ENCODE results near the gene CDC42BPB.

Gene CDC42BPB

DNA sequence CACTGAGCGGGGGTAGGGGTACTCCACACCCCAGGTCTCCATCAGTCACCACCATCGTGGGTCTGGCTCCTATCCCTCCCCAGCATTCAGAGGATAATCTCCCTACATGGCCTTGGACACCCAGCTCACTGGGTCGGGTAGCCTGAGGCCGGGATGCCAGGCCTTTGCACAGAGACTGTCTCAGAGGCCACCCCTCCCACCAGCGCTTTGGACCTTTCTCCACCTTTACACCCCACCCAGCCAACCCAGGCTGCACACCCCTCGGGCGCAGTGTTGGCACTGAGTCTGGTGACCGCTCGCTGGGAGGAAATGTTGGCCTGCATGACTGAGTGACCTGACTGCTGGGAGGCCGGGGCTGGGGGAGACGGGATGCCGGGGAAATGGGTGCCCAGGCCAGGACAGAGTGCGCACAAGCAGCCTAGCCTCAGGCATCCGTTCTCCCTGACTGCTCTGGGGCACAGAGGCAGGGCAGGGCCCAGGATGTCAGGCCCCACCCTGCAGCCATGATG, 16.1 kb upstream of the CDC42BPB start:
- peak; percentile 95 for DNase-seq (ENCODE audit: low spot score)

DNA sequence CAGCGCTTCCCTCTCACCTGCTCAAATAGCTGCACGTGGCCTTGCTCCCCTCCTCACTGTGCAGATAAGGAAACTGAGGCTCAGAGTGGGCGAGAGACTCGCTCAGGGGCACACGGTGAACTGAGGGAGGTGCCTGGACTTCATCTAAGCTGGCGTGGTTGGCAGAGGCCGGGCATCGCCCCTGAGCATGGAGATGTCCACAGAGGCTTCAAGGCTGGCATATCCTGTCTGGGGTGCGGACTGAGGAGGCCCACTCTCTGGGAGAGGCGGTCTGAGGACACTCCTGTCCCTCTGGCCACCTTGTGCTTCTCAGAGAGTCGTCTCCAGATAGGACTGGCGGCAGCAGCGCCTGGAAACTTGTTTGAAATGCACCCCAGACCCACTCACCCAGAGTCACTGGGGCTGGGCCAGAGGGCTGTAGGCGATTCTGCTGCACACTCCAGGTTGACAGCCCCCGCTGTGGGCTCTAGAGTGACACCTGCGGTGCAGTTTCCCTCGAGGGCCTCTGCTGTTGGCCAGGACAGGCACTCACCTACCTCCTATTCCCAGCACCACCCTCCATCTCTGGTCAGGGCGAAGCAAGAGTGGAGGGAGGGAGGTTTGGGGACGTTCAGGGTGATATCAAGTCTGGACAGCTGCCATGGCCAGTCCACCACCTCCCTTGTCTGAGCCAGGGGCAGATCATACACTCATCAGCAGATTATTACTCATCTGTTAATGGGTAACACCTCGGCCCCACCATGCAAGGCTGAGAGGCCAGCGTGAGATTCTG, 15.4 kb upstream of the CDC42BPB start:
- peak; percentile 99 for DNase-seq (ENCODE audit: low spot score)

- DNase-seq (ENCODE audit: low spot score): peak; percentile 83
Measured at GRCh38 chr14:103071544-103072251, 14.3 kb upstream of the CDC42BPB start.

- peak; percentile 46 for DNase-seq (ENCODE audit: low spot score)
Measured at GRCh38 chr14:103070971-103071542, 13.7 kb upstream of the CDC42BPB start.

DNA sequence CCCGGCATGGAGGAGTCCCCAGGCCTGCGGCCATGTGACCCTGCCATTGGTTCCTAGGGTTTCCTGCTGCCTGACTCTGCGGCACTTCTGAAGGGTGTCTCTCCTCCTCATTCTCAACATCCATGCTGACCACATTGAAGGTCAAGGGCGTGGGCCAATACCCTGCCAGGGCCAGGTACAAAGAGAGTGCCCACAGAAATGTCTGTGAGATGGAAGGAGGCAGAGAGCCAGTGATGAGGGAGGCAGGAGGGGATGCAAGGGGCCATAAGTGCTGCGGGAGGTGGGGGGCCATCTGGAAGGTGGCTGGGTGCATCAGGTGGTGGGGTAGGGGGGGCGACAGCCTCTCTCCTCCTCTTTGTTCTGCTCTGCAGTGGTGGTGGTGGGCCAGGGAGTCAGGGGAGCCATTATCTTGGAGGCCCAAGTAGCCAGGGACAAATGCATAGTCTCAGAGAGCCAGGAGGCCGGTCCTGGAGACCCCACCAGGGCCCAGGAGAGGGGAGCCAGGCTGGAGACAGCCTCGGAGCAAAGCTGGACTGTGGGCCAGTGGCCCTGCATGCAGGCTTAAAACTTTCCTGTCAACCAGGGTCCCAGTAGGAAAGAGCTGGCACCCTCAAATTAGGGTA, 13.0 kb upstream of the CDC42BPB start:
- no peak for DNase-seq (ENCODE audit: low spot score)

- DNase-seq (ENCODE audit: low spot score): no peak
Measured at GRCh38 chr14:103068351-103069073, 11.2 kb upstream of the CDC42BPB start.

- DNase-seq (ENCODE audit: low spot score): peak; percentile 92
Measured at GRCh38 chr14:103067231-103067954, 10.0 kb upstream of the CDC42BPB start.

DNA sequence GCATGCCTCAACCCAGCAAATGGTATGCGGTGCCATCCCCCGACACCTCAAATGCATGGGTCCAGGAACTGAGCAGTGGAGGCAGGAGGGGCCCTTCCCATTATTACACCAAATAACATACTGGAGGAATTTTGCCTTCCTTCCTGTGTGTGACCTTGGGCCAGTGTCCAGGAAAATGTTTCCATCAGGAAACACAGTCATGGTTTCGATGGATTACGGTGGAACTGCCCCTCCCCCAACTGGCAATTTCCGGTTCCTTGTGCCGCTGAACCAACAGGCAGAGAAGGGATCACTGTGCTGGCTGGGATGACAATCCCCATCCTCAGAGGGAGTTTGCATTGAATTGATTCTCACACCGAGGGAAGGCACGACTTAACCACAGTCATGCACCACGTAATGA, 9.1 kb upstream of the CDC42BPB start:
- DNase-seq (ENCODE audit: low spot score): peak; percentile 82

DNA sequence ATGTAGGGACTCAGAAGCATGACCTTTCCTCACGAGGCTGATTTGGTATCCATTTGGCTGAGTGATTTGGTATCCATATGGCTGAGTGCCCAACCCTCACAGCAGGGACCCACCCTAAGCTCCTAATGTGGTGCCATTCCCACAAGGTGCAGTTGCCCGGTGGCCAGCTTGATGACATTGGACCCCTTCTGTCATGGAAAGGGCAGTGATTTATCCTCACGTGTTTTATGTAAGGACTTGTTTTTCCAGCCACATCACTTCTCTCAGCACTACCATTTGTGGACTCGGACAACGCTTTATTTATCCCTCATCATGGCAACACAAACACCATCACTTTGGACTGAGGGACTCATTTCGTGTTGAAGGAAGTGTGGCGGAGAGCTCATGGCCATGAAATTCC, 8.5 kb upstream of the CDC42BPB start:
- DNase-seq (ENCODE audit: low spot score): no peak

GRCh38 chr14:103064978-103065377, 7.6 kb upstream of the CDC42BPB start:
- DNase-seq (ENCODE audit: low spot score): peak; percentile 38

- no peak for DNase-seq (ENCODE audit: low spot score)
Measured at GRCh38 chr14:103064436-103064835, 7.1 kb upstream of the CDC42BPB start.

GRCh38 chr14:103061482-103061976, 4.2 kb upstream of the CDC42BPB start:
- DNase-seq (ENCODE audit: low spot score): no peak

GRCh38 chr14:103059556-103059955, 2.2 kb upstream of the CDC42BPB start:
- DNase-seq (ENCODE audit: low spot score): no peak

GRCh38 chr14:103058164-103059055, 1.1 kb upstream of the CDC42BPB start:
- no peak for DNase-seq (ENCODE audit: low spot score)

DNA sequence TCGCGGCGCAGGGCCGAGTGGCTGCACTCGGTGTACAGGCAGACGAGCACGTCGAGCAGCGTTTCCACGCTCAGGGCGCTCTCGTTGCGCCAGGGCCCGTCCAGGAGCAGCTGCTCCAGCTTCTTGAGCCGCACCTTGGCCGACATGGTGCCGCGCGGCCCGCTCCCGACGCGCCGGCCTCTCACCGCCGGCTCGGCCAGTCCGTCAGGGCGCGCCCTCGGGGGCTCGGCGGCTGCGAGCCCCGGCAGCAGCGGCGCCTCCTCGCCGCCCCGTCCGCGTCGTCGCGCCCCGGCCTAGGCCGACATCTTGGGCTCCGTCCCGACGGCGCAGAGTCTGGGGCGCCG, 349 bp downstream of the CDC42BPB start:
- DNase-seq (ENCODE audit: low spot score): no peak

DNA sequence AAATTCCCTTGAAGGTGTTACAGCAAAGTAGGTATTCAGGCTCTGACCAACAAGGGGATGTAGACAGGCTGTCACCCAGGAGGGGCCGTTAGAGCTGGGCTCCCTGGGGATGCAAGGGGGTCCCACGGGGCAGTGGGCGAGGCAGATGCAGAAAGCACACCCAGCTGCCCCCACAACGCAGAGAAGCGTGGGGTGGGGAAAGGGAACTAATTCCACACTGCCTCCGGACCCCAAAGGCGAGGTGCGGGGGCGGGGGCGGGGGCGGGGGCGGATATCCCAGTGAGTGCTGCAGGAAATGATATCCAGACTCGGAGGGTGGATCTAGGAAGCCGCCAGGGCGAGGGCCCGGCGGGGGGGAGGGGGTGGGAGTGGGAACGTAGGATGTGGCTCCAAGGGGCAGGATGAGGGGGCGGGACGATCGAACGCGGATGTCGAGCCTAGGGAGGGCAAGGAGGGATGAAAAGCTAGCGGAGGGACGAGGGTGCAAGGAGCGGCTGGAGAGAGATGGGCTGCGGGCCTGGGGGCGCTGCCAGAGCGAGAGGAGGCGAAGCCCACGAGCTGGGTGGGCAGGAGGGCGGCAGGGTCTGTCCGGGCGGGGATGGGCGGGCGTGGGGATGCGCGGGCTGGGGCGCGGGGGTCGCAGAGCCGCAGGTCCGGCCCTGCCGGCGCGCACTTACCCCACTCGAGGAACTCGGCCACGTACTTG, 874 bp downstream of the CDC42BPB start:
- peak; percentile 80 for DNase-seq (ENCODE audit: low spot score)

- no peak for DNase-seq (ENCODE audit: low spot score)
Measured at GRCh38 chr14:103055695-103056094, 1.7 kb downstream of the CDC42BPB start.

DNA sequence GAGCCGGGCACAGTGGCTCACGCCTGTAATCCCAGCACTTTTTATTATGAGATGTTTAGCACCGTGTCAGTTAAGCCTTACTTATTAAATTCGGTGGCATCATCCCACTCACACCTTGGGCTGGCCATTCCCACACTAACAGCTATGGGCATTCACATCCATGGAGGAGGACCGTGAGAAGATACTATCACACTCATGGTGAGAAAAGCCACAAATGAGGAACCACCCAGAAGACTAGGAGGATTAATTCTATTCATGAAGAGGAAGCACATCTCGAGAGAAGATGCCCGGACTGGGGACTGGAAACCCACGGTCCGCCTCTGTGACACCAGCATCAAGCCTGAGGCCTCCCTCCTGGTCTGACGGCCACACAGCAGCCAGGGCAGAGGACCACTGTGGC, 4.9 kb downstream of the CDC42BPB start:
- no peak for DNase-seq (ENCODE audit: low spot score)

- no peak for DNase-seq (ENCODE audit: low spot score)
Measured at GRCh38 chr14:103050935-103051334, 6.4 kb downstream of the CDC42BPB start.
